Endothelial cell of umbilical vein (primary cell): ENCODE data around the gene ZNF407. TPM values are rescaled to one million over a fixed set of nuclear protein-coding genes. Genes with fewer than 3 reads are reported as not detected.
A peak's percentile ranks its signal among the peaks of the same experiment; 100 is the strongest.

Source experiments
- BruUV-seq: library from RNA; stranded (reverse); fragments of 400-500 nt; replicated peaks from 2 replicates; lab custom pipeline; 2021; lab: Mats Ljungman, UMichigan
- CTCF ChIA-PET: fragments of 300-600, 350-600 bp; sonication (Branson Sonifier 250); formaldehyde crosslinking; loops from one replicate; lab custom pipeline; 2021; ENCODE audit warnings: antibody characterized with exemption, inconsistent platforms; lab: Charles Lee
- POLR2A ChIA-PET: fragments of 300-600, 350-600 bp; sonication (Branson Sonifier 250); formaldehyde crosslinking; loops from one replicate; lab custom pipeline; 2021; ENCODE audit warnings: antibody characterized with exemption, inconsistent platforms; lab: Charles Lee
- DNase-seq: peaks from one replicate; pipeline ENCODE4 v3.0.0-alpha.2; 2011; ENCODE audit warnings: low read depth, low spot score
- FAIRE-seq: peaks from 2 replicates; lab custom pipeline; 2011; peaks lifted over from hg19 to GRCh38; lab: Jason Lieb, UNC
- H2AFZ ChIP-seq: 2 replicates; pipeline ENCODE4 v1.6.0; 2012; ENCODE audit warnings: low read depth, low read length, control low read depth, inconsistent platforms
- H3K27ac ChIP-seq: 2 replicates; pipeline ENCODE4 v1.5.1; 2011; ENCODE audit warnings: low read depth, mild to moderate bottlenecking, control low read depth, low read length, moderate library complexity; ENCODE audit not compliant: insufficient read depth
- H3K27me3 ChIP-seq, 2 experiments: 2 replicates each; pipeline versions ENCODE4 v1.6.0 to v1.6.1; 2011; ENCODE audit warnings: low read length in 2 of 2, mixed read lengths in 1 of 2; ENCODE audit not compliant: control insufficient read depth in 2 of 2, insufficient read depth in 2 of 2
- H3K36me3 ChIP-seq, 2 experiments: 2 replicates in 1 of 2; 3 replicates in 1 of 2; pipeline ENCODE4 v1.5.1; 2011; ENCODE audit warnings: low read length in 2 of 2, mild to moderate bottlenecking in 1 of 2, moderate library complexity in 1 of 2; ENCODE audit not compliant: control insufficient read depth in 2 of 2, insufficient read depth in 2 of 2; ENCODE audit errors: extremely low read depth in 1 of 2
- H3K4me1 ChIP-seq: 3 replicates; pipeline ENCODE4 v1.5.1; 2011; ENCODE audit warnings: mild to moderate bottlenecking, low read length; ENCODE audit not compliant: control insufficient read depth, insufficient read depth; ENCODE audit errors: extremely low read depth
- H3K4me2 ChIP-seq: 2 replicates; pipeline ENCODE4 v1.6.1; 2011; ENCODE audit warnings: low read length, control low read depth, mixed read lengths; ENCODE audit not compliant: insufficient read depth
- H3K4me3 ChIP-seq, 3 experiments: fragments of 200-600 bp in 1 of 3; sonication (generic), shearing (Covaris generic) in 1 of 3; replicated peaks in 1 of 3; 2 replicates each; pipeline ENCODE4 v1.5.1; 2011 to 2016; ENCODE audit warnings: control low read depth in 3 of 3, low read length in 3 of 3, mild to moderate bottlenecking in 2 of 3, inconsistent platforms in 1 of 3, low read depth in 1 of 3, moderate library complexity in 1 of 3; ENCODE audit not compliant: insufficient read depth in 1 of 3
- H3K79me2 ChIP-seq: 2 replicates; pipeline ENCODE4 v1.6.0; 2012; ENCODE audit warnings: low read length, inconsistent platforms; ENCODE audit not compliant: control insufficient read depth, insufficient read depth
- H3K9ac ChIP-seq: replicated peaks from 2 replicates; pipeline ENCODE3; 2011; ENCODE audit warnings: low read length, control low read depth; ENCODE audit not compliant: insufficient read depth; ENCODE audit errors: extremely low read depth
- H3K9me1 ChIP-seq: replicated peaks from 3 replicates; pipeline ENCODE4 v1.6.0; 2011; ENCODE audit warnings: mild to moderate bottlenecking, low read length; ENCODE audit not compliant: control insufficient read depth, insufficient read depth; ENCODE audit errors: extremely low read depth
- H3K9me3 ChIP-seq: replicated peaks from 2 replicates; pipeline ENCODE4 v1.5.1; 2012; ENCODE audit warnings: low read length, inconsistent platforms; ENCODE audit not compliant: control insufficient read depth, insufficient read depth
- H4K20me1 ChIP-seq: replicated peaks from 2 replicates; pipeline ENCODE3; 2011; ENCODE audit warnings: mild to moderate bottlenecking, low read length; ENCODE audit not compliant: control insufficient read depth, insufficient read depth; ENCODE audit errors: extremely low read depth
- CTCF ChIP-seq, 2 donors: IDR thresholded peaks; 1 replicate in 1 of 2; 2 replicates in 1 of 2; pipeline ENCODE4 v1.5.1; 2011; ENCODE audit warnings: low read length in 2 of 2, mild to moderate bottlenecking in 2 of 2, moderate library complexity in 2 of 2, control low read depth in 1 of 2, inconsistent platforms in 1 of 2, low read depth in 1 of 2; ENCODE audit not compliant: insufficient read depth in 1 of 2; ENCODE audit errors: extremely low read depth in 1 of 2
- EZH2 ChIP-seq: IDR thresholded peaks from 2 replicates; pipeline ENCODE4 v1.6.1; 2012; ENCODE audit warnings: borderline replicate concordance, low read depth, mild to moderate bottlenecking, moderate library complexity, low read length, inconsistent platforms; ENCODE audit not compliant: severe bottlenecking
- FOS ChIP-seq: IDR thresholded peaks from 2 replicates; pipeline ENCODE4 v1.6.1; 2011; ENCODE audit warnings: mild to moderate bottlenecking, low read length, moderate library complexity, borderline replicate concordance; ENCODE audit not compliant: insufficient read depth
- GATA2 ChIP-seq: IDR thresholded peaks from 2 replicates; pipeline ENCODE4 v1.7.0; 2011; ENCODE audit warnings: low read depth, mild to moderate bottlenecking, moderate library complexity, mixed read lengths, low read length; ENCODE audit not compliant: insufficient read length, insufficient read depth
- JUN ChIP-seq: IDR thresholded peaks from 2 replicates; pipeline ENCODE4 v1.6.1; 2011; ENCODE audit warnings: borderline replicate concordance, low read depth; ENCODE audit not compliant: insufficient read length, insufficient read depth
- MAX ChIP-seq: IDR thresholded peaks from 2 replicates; pipeline ENCODE4 v1.6.1; 2011; ENCODE audit not compliant: insufficient read depth, insufficient read length
- MYC ChIP-seq: IDR thresholded peaks from one replicate; pipeline ENCODE4 v1.6.1; 2011; ENCODE audit warnings: mild to moderate bottlenecking, low read depth, low read length
- POLR2A ChIP-seq: IDR thresholded peaks from 2 replicates; pipeline ENCODE4 v1.6.1; 2012; ENCODE audit warnings: low read depth, mild to moderate bottlenecking, control low read depth, low read length
- POLR2AphosphoS5 ChIP-seq: IDR thresholded peaks from 2 replicates; pipeline ENCODE4 v1.6.1; 2012; ENCODE audit warnings: low read depth, mild to moderate bottlenecking, control low read depth, low read length, moderate library complexity; ENCODE audit not compliant: insufficient read depth
- dilution Hi-C: fragments of 300-500 bp; cut with MboI; formaldehyde crosslinking; loops from one replicate; pipeline ENCODE4 v1.15.0; 2019; ENCODE audit warnings: low sequenced_read_pairs; ENCODE audit not compliant: extremely low pct_ligation_motif_present
- intact Hi-C: fragments of 100-400 bp; cut with micrococcal nuclease; formaldehyde crosslinking; loops from one replicate; pipeline ENCODE4 v1.10.0; 2022
- polyA plus RNA-seq, 4 experiments: library from polyadenylated mRNA; depleted of rRNA in 3 of 4; stranded (reverse) in 3 of 4; unstranded in 1 of 4; fragments of >200 nt; gene quantifications; 2 replicates each; pipeline versions ENCODE4 v1.2.1 to v1.2.3, GENCODE V29; 2011 to 2012; ENCODE audit warnings: missing spikeins in 1 of 4
- total RNA-seq: library from RNA; stranded (reverse); gene quantifications from 2 replicates; pipeline ENCODE4 v1.2.3, GENCODE V29; 2021

The ZNF407 gene
- total and polyA plus RNA-seq, 2 donors (not counting 3 experiments of a cell fraction or from before 2014, with no cell fraction given): 3.8 to 20.1 TPM

- DNase-seq (peak; percentile 42), FAIRE-seq (no peak)
- Histone ChIP-seq H4K20me1 (no peaks in the 10 kb centered on the region), H3K9me1 (no peaks in the 10 kb centered on the region), H3K27ac (no peak overlapping the region), H3K79me2 (no peaks in the 10 kb centered on the region), H2AFZ (no peak overlapping the region), H3K4me3 (no peak overlapping the region), H3K9ac (no peak overlapping the region), H3K9me3 (no peaks in the 10 kb centered on the region), H3K4me2 (no peak overlapping the region), H3K36me3 (no peaks in the 10 kb centered on the region), H3K4me1 (no peaks in the 10 kb centered on the region), H3K27me3 (no peaks in the 10 kb centered on the region)
- POLR2A ChIA-PET: no interaction called here
- CTCF ChIA-PET: interaction anchor here (1.1 kb wide), 1 partner anchor 112 kb away, joined by 3 read pairs; no protein-coding TSS in a partner anchor
- BruUV-seq: no TSS peak
- dilution Hi-C loops (no loop called here), intact Hi-C loops (no loop called here)
- TF ChIP-seq JUN: no peak
- peak; percentile 60 for TF ChIP-seq GATA2
- TF ChIP-seq MAX: peak; percentile 47
These were observed 331.4 kb downstream of the ZNF407 start for GRCh38 chr18:74929110-74929509.

- Histone ChIP-seq H3K27ac (no peak overlapping the region), H3K36me3 (no peaks in the 10 kb centered on the region), H2AFZ (no peak overlapping the region), H3K9me3 (no peaks in the 10 kb centered on the region), H4K20me1 (no peaks in the 10 kb centered on the region), H3K9ac (no peak overlapping the region), H3K9me1 (no peaks in the 10 kb centered on the region), H3K79me2 (no peaks in the 10 kb centered on the region), H3K4me2 (no peak overlapping the region), H3K27me3 (no peaks in the 10 kb centered on the region), H3K4me3 (no peak overlapping the region), H3K4me1 (no peaks in the 10 kb centered on the region)
- CTCF ChIA-PET: no interaction called here
- dilution Hi-C loops (no loop called here), intact Hi-C loops (no loop called here)
- POLR2A ChIA-PET: no interaction called here
- FAIRE-seq (no peak), DNase-seq (no peak)
- BruUV-seq: no TSS peak
- TF ChIP-seq GATA2 (no peak), POLR2AphosphoS5 (no peak), POLR2A (no peak), JUN (no peak), MAX (no peak), EZH2 (no peak), FOS (no peak), MYC (no peak), CTCF (IDR thresholded peaks at IDR 0.05; ENCODE audit: extremely low read depth in 1 of 2, insufficient read depth in 1 of 2, low read depth in 1 of 2, low read length in 2 of 2) (no peak)
These were observed 332.9 kb downstream of the ZNF407 start for GRCh38 chr18:74930616-74931015.
